PC-3 (cell line): ENCODE results near the gene LTBP1. TPM values are rescaled to one million over a fixed set of nuclear protein-coding genes. Genes with fewer than 3 reads are reported as not detected.

Experiments used
- ATAC-seq: fragments of 200-7000 bp; cut with Tn5 transposase; 2 replicates; pipeline ENCODE4 v1.9.1; 2020; ENCODE audit warnings: mild to moderate bottlenecking, moderate library complexity
- BruUV-seq: library from RNA; stranded (reverse); fragments of 400-500 nt; replicated peaks from 2 replicates; lab custom pipeline; 2021; lab: Mats Ljungman, UMichigan
- CTCF ChIA-PET: fragments of 300-600 bp; sonication (Branson Sonifier 250); formaldehyde crosslinking; loops from one replicate; lab custom pipeline; 2022; ENCODE audit warnings: antibody characterized with exemption; lab: Charles Lee
- POLR2A ChIA-PET: fragments of 300-600 bp; sonication (Branson Sonifier 250); formaldehyde crosslinking; loops from one replicate; lab custom pipeline; 2022; ENCODE audit warnings: antibody characterized with exemption; ENCODE audit not compliant: unreplicated experiment; lab: Charles Lee
- DNase-seq: peaks from one replicate; pipeline ENCODE4 v3.0.0-alpha.2; 2015
- H2AFZ ChIP-seq: fragments of 300-600 bp; sonication (generic); 2 replicates; pipeline ENCODE4 v1.6.0; 2016; ENCODE audit warnings: antibody characterized with exemption, low read length
- H3F3A ChIP-seq: fragments of 300-600 bp; sonication (generic); one replicate; pipeline ENCODE4 v1.6.0; 2017; ENCODE audit warnings: antibody characterized with exemption, low read length, control low read depth, mild to moderate bottlenecking; ENCODE audit not compliant: unreplicated experiment
- H3K27ac ChIP-seq: fragments of 300-600 bp; sonication (generic); 2 replicates; pipeline ENCODE4 v1.5.1; 2016; ENCODE audit warnings: mild to moderate bottlenecking, low read length
- H3K27me3 ChIP-seq: fragments of 300-600 bp; sonication (generic); 2 replicates; pipeline ENCODE4 v1.6.1; 2016; ENCODE audit warnings: low read length, mixed read lengths
- H3K36me3 ChIP-seq: fragments of 300-600 bp; sonication (generic); 2 replicates; pipeline ENCODE4 v1.6.1; 2016; ENCODE audit warnings: low read depth, mixed run types, low read length, mixed read lengths
- H3K4me1 ChIP-seq: fragments of 300-600 bp; sonication (generic); 2 replicates; pipeline ENCODE4 v1.5.1; 2016; ENCODE audit warnings: low read length; ENCODE audit not compliant: insufficient read depth
- H3K4me2 ChIP-seq: fragments of 300-600 bp; sonication (generic); 2 replicates; pipeline ENCODE4 v1.6.0; 2016; ENCODE audit warnings: low read length
- H3K4me3 ChIP-seq: fragments of 300-600 bp; sonication (generic); 2 replicates; pipeline ENCODE4 v1.5.1; 2016; ENCODE audit warnings: mild to moderate bottlenecking, low read length, mixed read lengths
- H3K79me2 ChIP-seq: fragments of 300-600 bp; sonication (generic); 2 replicates; pipeline ENCODE4 v1.6.1; 2017; ENCODE audit warnings: low read length, mixed read lengths
- H3K9ac ChIP-seq: fragments of 300-600 bp; sonication (generic); 2 replicates; pipeline ENCODE4 v1.6.0; 2016; ENCODE audit warnings: mild to moderate bottlenecking, low read length
- H3K9me2 ChIP-seq: fragments of 300-600 bp; sonication (generic); replicated peaks from 2 replicates; pipeline ENCODE4 v1.6.1; 2016; ENCODE audit warnings: mixed run types, low read length, mixed read lengths
- H3K9me3 ChIP-seq: fragments of 300-600 bp; sonication (generic); 2 replicates; pipeline ENCODE4 v1.6.1; 2016; ENCODE audit warnings: low read length, mixed read lengths
- H4K20me1 ChIP-seq: fragments of 300-600 bp; sonication (generic); 2 replicates; pipeline ENCODE4 v1.6.1; 2016; ENCODE audit warnings: low read length, mixed read lengths
- CTCF ChIP-seq: fragments of 300-600 bp; sonication (generic); conservative IDR thresholded peaks from 2 replicates; pipeline ENCODE4 v1.5.1; 2017; ENCODE audit warnings: antibody characterized with exemption, low read depth, mild to moderate bottlenecking, low read length
- EZH2 ChIP-seq: fragments of 300-600 bp; sonication (generic); IDR thresholded peaks from one replicate; pipeline ENCODE4 v1.6.1; 2017; ENCODE audit warnings: antibody characterized with exemption, mild to moderate bottlenecking, low read length; ENCODE audit not compliant: unreplicated experiment
- EZH2phosphoT487 ChIP-seq: fragments of 300-600 bp; sonication (generic); IDR thresholded peaks from 2 replicates; pipeline ENCODE4 v1.6.1; 2018; ENCODE audit warnings: mild to moderate bottlenecking, antibody characterized with exemption, low read length, borderline replicate concordance
- intact Hi-C: fragments of 100-400 bp; cut with micrococcal nuclease; formaldehyde crosslinking; loops from 2 replicates; pipeline ENCODE4 v1.9.0; 2023
- total RNA-seq: library from RNA; depleted of rRNA; stranded (reverse); fragments of >200 nt; gene quantifications from 2 replicates; pipeline ENCODE4 v1.2.3, GENCODE V29; 2014

LTBP1 gene
- total RNA-seq, 1 experiment from 2014 or later = 45.9 TPM

GRCh38 chr2:33090553-33091134 is 143.9 kb downstream of the LTBP1 start:
- CTCF ChIA-PET = no interaction called here
- intact Hi-C loops = no loop called here
- POLR2A ChIA-PET = no interaction called here
- Histone ChIP-seq H2AFZ (no peak overlapping the region), H3K4me3 (no peak overlapping the region), H3F3A (no peaks in the 10 kb centered on the region), H3K9me2 (no peaks in the 10 kb centered on the region), H3K4me2 (no peak overlapping the region), H3K27me3 (no peaks in the 10 kb centered on the region), H3K4me1 (peaks cover 9% of the 10 kb centered on the region), H3K9me3 (peaks cover 4% of the 10 kb centered on the region; the same call in 1 of the 2 replicates), H4K20me1 (no peaks in the 10 kb centered on the region), H3K27ac (no peak overlapping the region), H3K9ac (no peak overlapping the region), H3K79me2 (no peaks in the 10 kb centered on the region), H3K36me3 (no peaks in the 10 kb centered on the region)
- BruUV-seq = no TSS peak
- no peak for ATAC-seq
- TF ChIP-seq EZH2phosphoT487 (no peak), EZH2 (no peak), CTCF (no peak)
- no peak for DNase-seq

GRCh38 chr2:33091541-33092123 is 144.9 kb downstream of the LTBP1 start:
- Histone ChIP-seq H3K4me1 (peaks cover 9% of the 10 kb centered on the region), H2AFZ (no peak overlapping the region), H3F3A (no peaks in the 10 kb centered on the region), H3K79me2 (no peaks in the 10 kb centered on the region), H3K4me3 (no peak overlapping the region), H3K9me2 (no peaks in the 10 kb centered on the region), H3K27me3 (no peaks in the 10 kb centered on the region), H3K9me3 (peaks cover 4% of the 10 kb centered on the region; the same call in 1 of the 2 replicates), H3K27ac (no peak overlapping the region), H3K9ac (no peak overlapping the region), H3K36me3 (no peaks in the 10 kb centered on the region), H4K20me1 (no peaks in the 10 kb centered on the region), H3K4me2 (no peak overlapping the region)
- POLR2A ChIA-PET = no interaction called here
- intact Hi-C loops = no loop called here
- BruUV-seq = no TSS peak
- CTCF ChIA-PET = no interaction called here
- ATAC-seq (no peak), DNase-seq (no peak)
- no peak for TF ChIP-seq EZH2
- no peak for TF ChIP-seq CTCF
- no peak for TF ChIP-seq EZH2phosphoT487
